IMR-90 (cell line): ENCODE results near the gene KAT2B.

ENCODE experiments used
- BHLHE40 ChIP-seq: fragments of 150-350 bp; IDR thresholded peaks from 2 replicates; pipeline ENCODE4 v1.6.1; 2016; ENCODE audit warnings: mild to moderate bottlenecking, low read depth, low read length
- CEBPB ChIP-seq: IDR thresholded peaks from 2 replicates; pipeline ENCODE4 v1.6.1; 2012; ENCODE audit warnings: low read depth, low read length, improper control_type of control experiment
- CHD1 ChIP-seq: IDR thresholded peaks from 2 replicates; pipeline ENCODE4 v1.6.1; 2012; ENCODE audit warnings: low read depth, low read length, improper control_type of control experiment
- FOS ChIP-seq: fragments of 150-350 bp; IDR thresholded peaks from 2 replicates; pipeline ENCODE4 v1.6.1; 2016; ENCODE audit warnings: low read depth, low read length
- MAFK ChIP-seq: IDR thresholded peaks from 2 replicates; pipeline ENCODE4 v1.6.1; 2012; ENCODE audit warnings: low read depth, low read length, improper control_type of control experiment
- MAZ ChIP-seq: IDR thresholded peaks from 2 replicates; pipeline ENCODE4 v1.6.1; 2012; ENCODE audit warnings: low read depth, mild to moderate bottlenecking, low read length, improper control_type of control experiment, moderate library complexity, borderline replicate concordance
- MXI1 ChIP-seq: IDR thresholded peaks from 2 replicates; pipeline ENCODE4 v1.6.1; 2012; ENCODE audit warnings: low read depth, mild to moderate bottlenecking, low read length, moderate library complexity, borderline replicate concordance
- POLR2A ChIP-seq: IDR thresholded peaks from 2 replicates; pipeline ENCODE4 v1.6.1; 2012; ENCODE audit warnings: mild to moderate bottlenecking, low read depth, low read length
- RAD21 ChIP-seq: IDR thresholded peaks from 2 replicates; pipeline ENCODE4 v1.6.1; 2012; ENCODE audit warnings: low read length, improper control_type of control experiment
- RCOR1 ChIP-seq: IDR thresholded peaks from 2 replicates; pipeline ENCODE4 v1.6.1; 2012; ENCODE audit warnings: mild to moderate bottlenecking, low read length, improper control_type of control experiment; ENCODE audit not compliant: insufficient replicate concordance
- TF ChIP-seq, protein P1 (sequence below): conservative IDR thresholded peaks from 2 replicates; pipeline ENCODE4 v1.5.1; 2012; ENCODE audit warnings: mild to moderate bottlenecking, low read depth, low read length, improper control_type of control experiment
- TF ChIP-seq, protein P2 (sequence below): fragments of 150-350 bp; IDR thresholded peaks from 2 replicates; pipeline ENCODE4 v1.6.1; 2017; ENCODE audit warnings: mild to moderate bottlenecking, antibody characterized with exemption, low read length, low read depth

DNA sequence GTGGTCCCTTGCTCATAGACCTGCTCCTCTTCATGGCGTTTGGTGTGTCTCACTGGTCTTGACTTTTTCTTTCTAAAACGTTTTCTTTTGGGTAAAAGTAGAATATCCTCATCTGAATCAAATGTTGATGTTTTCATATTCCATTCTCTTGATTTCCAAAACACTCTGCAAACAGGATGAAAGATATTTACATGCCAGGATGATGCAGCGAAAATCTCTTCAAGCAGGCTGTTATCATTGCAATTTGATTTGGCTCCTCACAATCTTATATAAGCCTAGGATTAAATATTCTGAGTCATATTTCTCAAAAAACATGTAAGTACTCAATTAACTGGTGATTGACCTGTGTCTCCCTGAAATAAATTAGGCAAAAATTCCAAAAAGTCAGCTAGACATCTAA is 38.3 kb upstream of the KAT2B start:
- TF ChIP-seq, protein P1, sequence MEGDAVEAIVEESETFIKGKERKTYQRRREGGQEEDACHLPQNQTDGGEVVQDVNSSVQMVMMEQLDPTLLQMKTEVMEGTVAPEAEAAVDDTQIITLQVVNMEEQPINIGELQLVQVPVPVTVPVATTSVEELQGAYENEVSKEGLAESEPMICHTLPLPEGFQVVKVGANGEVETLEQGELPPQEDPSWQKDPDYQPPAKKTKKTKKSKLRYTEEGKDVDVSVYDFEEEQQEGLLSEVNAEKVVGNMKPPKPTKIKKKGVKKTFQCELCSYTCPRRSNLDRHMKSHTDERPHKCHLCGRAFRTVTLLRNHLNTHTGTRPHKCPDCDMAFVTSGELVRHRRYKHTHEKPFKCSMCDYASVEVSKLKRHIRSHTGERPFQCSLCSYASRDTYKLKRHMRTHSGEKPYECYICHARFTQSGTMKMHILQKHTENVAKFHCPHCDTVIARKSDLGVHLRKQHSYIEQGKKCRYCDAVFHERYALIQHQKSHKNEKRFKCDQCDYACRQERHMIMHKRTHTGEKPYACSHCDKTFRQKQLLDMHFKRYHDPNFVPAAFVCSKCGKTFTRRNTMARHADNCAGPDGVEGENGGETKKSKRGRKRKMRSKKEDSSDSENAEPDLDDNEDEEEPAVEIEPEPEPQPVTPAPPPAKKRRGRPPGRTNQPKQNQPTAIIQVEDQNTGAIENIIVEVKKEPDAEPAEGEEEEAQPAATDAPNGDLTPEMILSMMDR = no peak
- TF ChIP-seq POLR2A (no peak), RCOR1 (no peak), MAFK (no peak), BHLHE40 (no peak), MXI1 (no peak), FOS (no peak), CEBPB (no peak), MAZ (no peak), RAD21 (no peak), CHD1 (no peak)
- TF ChIP-seq, protein P2, sequence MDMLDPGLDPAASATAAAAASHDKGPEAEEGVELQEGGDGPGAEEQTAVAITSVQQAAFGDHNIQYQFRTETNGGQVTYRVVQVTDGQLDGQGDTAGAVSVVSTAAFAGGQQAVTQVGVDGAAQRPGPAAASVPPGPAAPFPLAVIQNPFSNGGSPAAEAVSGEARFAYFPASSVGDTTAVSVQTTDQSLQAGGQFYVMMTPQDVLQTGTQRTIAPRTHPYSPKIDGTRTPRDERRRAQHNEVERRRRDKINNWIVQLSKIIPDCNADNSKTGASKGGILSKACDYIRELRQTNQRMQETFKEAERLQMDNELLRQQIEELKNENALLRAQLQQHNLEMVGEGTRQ = no peak
